PC-3 (cell line): ENCODE results near the gene USP2. TPM values are rescaled to one million over a fixed set of nuclear protein-coding genes. Genes with fewer than 3 reads are reported as not detected.

Source experiments
- ATAC-seq: fragments of 200-7000 bp; cut with Tn5 transposase; 2 replicates; pipeline ENCODE4 v1.9.1; 2020; ENCODE audit warnings: mild to moderate bottlenecking, moderate library complexity
- BruUV-seq: library from RNA; stranded (reverse); fragments of 400-500 nt; replicated peaks from 2 replicates; lab custom pipeline; 2021; lab: Mats Ljungman, UMichigan
- CTCF ChIA-PET: fragments of 300-600 bp; sonication (Branson Sonifier 250); formaldehyde crosslinking; loops from one replicate; lab custom pipeline; 2022; ENCODE audit warnings: antibody characterized with exemption; lab: Charles Lee
- POLR2A ChIA-PET: fragments of 300-600 bp; sonication (Branson Sonifier 250); formaldehyde crosslinking; loops from one replicate; lab custom pipeline; 2022; ENCODE audit warnings: antibody characterized with exemption; ENCODE audit not compliant: unreplicated experiment; lab: Charles Lee
- DNase-seq: peaks from one replicate; pipeline ENCODE4 v3.0.0-alpha.2; 2015
- H2AFZ ChIP-seq: fragments of 300-600 bp; sonication (generic); 2 replicates; pipeline ENCODE4 v1.6.0; 2016; ENCODE audit warnings: antibody characterized with exemption, low read length
- H3F3A ChIP-seq: fragments of 300-600 bp; sonication (generic); one replicate; pipeline ENCODE4 v1.6.0; 2017; ENCODE audit warnings: antibody characterized with exemption, low read length, control low read depth, mild to moderate bottlenecking; ENCODE audit not compliant: unreplicated experiment
- H3K27ac ChIP-seq: fragments of 300-600 bp; sonication (generic); 2 replicates; pipeline ENCODE4 v1.5.1; 2016; ENCODE audit warnings: mild to moderate bottlenecking, low read length
- H3K27me3 ChIP-seq: fragments of 300-600 bp; sonication (generic); 2 replicates; pipeline ENCODE4 v1.6.1; 2016; ENCODE audit warnings: low read length, mixed read lengths
- H3K36me3 ChIP-seq: fragments of 300-600 bp; sonication (generic); 2 replicates; pipeline ENCODE4 v1.6.1; 2016; ENCODE audit warnings: low read depth, mixed run types, low read length, mixed read lengths
- H3K4me1 ChIP-seq: fragments of 300-600 bp; sonication (generic); 2 replicates; pipeline ENCODE4 v1.5.1; 2016; ENCODE audit warnings: low read length; ENCODE audit not compliant: insufficient read depth
- H3K4me2 ChIP-seq: fragments of 300-600 bp; sonication (generic); 2 replicates; pipeline ENCODE4 v1.6.0; 2016; ENCODE audit warnings: low read length
- H3K4me3 ChIP-seq: fragments of 300-600 bp; sonication (generic); 2 replicates; pipeline ENCODE4 v1.5.1; 2016; ENCODE audit warnings: mild to moderate bottlenecking, low read length, mixed read lengths
- H3K79me2 ChIP-seq: fragments of 300-600 bp; sonication (generic); 2 replicates; pipeline ENCODE4 v1.6.1; 2017; ENCODE audit warnings: low read length, mixed read lengths
- H3K9ac ChIP-seq: fragments of 300-600 bp; sonication (generic); 2 replicates; pipeline ENCODE4 v1.6.0; 2016; ENCODE audit warnings: mild to moderate bottlenecking, low read length
- H3K9me2 ChIP-seq: fragments of 300-600 bp; sonication (generic); replicated peaks from 2 replicates; pipeline ENCODE4 v1.6.1; 2016; ENCODE audit warnings: mixed run types, low read length, mixed read lengths
- H3K9me3 ChIP-seq: fragments of 300-600 bp; sonication (generic); 2 replicates; pipeline ENCODE4 v1.6.1; 2016; ENCODE audit warnings: low read length, mixed read lengths
- H4K20me1 ChIP-seq: fragments of 300-600 bp; sonication (generic); 2 replicates; pipeline ENCODE4 v1.6.1; 2016; ENCODE audit warnings: low read length, mixed read lengths
- EZH2 ChIP-seq: fragments of 300-600 bp; sonication (generic); IDR thresholded peaks from one replicate; pipeline ENCODE4 v1.6.1; 2017; ENCODE audit warnings: antibody characterized with exemption, mild to moderate bottlenecking, low read length; ENCODE audit not compliant: unreplicated experiment
- EZH2phosphoT487 ChIP-seq: fragments of 300-600 bp; sonication (generic); IDR thresholded peaks from 2 replicates; pipeline ENCODE4 v1.6.1; 2018; ENCODE audit warnings: mild to moderate bottlenecking, antibody characterized with exemption, low read length, borderline replicate concordance
- intact Hi-C: fragments of 100-400 bp; cut with micrococcal nuclease; formaldehyde crosslinking; loops from 2 replicates; pipeline ENCODE4 v1.9.0; 2023
- total RNA-seq: library from RNA; depleted of rRNA; stranded (reverse); fragments of >200 nt; gene quantifications from 2 replicates; pipeline ENCODE4 v1.2.3, GENCODE V29; 2014
- TF ChIP-seq, protein P1 (sequence below): fragments of 300-600 bp; sonication (generic); conservative IDR thresholded peaks from 2 replicates; pipeline ENCODE4 v1.5.1; 2017; ENCODE audit warnings: antibody characterized with exemption, low read depth, mild to moderate bottlenecking, low read length

Gene USP2
- total RNA-seq, 1 experiment from 2014 or later = 1.8 TPM

DNA sequence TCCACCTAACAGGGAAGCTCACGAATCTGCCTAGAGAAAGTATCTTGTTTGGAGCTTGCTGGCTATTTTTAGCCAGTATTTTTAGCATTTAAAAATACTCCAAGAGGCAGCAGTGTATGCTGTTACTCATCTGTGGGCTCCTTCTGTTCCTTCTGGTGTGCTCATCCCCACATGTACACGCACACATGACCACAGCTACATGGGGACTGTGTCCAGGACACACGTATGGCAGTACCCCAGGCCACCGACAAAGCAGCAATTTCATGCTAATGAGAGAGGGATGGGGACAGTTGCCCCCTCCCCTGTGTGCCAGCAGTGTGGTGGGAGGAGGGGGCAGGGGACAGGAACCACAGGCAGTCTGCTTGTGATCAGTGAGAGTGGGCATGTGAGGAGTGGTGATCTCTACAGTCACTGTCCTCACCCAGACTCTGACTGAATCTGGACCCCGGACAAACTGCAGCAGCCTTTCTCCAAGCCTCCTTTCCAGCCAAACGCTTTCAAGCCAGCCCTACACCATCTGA is 16.4 kb downstream of the USP2 start:
- intact Hi-C loops = no loop called here
- no peak overlapping the region for H3K9ac ChIP-seq
- ATAC-seq (no peak), DNase-seq (no peak)
- H3K9me2 ChIP-seq = no peaks in the 10 kb centered on the region
- TF ChIP-seq EZH2 (no peak), EZH2phosphoT487 (no peak)
- TF ChIP-seq, protein P1, sequence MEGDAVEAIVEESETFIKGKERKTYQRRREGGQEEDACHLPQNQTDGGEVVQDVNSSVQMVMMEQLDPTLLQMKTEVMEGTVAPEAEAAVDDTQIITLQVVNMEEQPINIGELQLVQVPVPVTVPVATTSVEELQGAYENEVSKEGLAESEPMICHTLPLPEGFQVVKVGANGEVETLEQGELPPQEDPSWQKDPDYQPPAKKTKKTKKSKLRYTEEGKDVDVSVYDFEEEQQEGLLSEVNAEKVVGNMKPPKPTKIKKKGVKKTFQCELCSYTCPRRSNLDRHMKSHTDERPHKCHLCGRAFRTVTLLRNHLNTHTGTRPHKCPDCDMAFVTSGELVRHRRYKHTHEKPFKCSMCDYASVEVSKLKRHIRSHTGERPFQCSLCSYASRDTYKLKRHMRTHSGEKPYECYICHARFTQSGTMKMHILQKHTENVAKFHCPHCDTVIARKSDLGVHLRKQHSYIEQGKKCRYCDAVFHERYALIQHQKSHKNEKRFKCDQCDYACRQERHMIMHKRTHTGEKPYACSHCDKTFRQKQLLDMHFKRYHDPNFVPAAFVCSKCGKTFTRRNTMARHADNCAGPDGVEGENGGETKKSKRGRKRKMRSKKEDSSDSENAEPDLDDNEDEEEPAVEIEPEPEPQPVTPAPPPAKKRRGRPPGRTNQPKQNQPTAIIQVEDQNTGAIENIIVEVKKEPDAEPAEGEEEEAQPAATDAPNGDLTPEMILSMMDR = no peak
- H2AFZ ChIP-seq = no peak overlapping the region
- no TSS peak for BruUV-seq
- H3K4me3 ChIP-seq = no peak overlapping the region
- H3K27me3 ChIP-seq = no peaks in the 10 kb centered on the region
- ChIA-PET CTCF (interaction anchor here (1.0 kb wide), 1 partner anchor 25 kb away, joined by 5 read pairs; no protein-coding TSS in a partner anchor), POLR2A (no interaction called here)
- H3K27ac ChIP-seq = no peak overlapping the region
- peaks cover 43% of the 10 kb centered on the region for H3K4me1 ChIP-seq
- peaks cover 5% of the 10 kb centered on the region for H3F3A ChIP-seq
- no peaks in the 10 kb centered on the region for H3K79me2 ChIP-seq
- H3K36me3 ChIP-seq = no peaks in the 10 kb centered on the region
- no peaks in the 10 kb centered on the region for H4K20me1 ChIP-seq
- no peaks in the 10 kb centered on the region for H3K9me3 ChIP-seq
- H3K4me2 ChIP-seq = no peak overlapping the region

DNA sequence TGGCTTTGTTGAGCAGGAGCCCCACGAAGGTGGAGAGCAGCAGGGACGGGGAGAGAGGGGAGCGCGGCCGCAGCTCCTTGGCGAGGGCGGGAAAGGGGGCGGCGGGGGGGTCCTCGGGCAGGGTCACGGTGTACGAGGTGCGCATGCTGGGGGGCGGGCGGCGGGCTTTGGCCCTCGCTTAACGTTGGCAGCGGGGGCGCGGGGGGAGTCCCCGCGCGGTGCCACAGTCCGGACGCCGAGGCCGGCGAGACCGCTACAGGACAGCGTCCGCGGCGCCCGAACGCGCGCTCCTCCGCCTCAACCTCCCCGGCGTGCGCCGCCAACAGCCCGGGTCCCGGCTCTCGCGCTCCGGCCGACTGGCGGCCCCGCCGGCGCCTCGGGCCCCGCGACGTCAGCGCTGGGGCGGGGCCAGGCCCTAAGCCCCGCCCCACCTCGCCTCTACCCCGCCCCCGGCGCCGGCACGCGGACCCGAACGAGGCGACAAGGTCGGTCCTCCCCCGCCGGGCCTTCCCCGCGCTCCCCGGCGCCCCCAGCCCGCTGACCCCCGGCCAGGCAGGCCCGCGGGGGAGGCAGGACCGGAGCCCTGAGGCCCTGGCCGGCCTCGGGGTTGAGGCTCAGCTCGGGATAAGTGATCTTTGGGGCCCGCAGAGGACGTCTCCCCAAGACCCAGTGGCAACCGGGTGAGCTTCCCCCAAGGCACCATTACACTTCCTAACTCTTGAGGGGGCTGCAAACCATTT is 17.5 kb downstream of the USP2 start:
- Histone ChIP-seq H4K20me1 (no peaks in the 10 kb centered on the region), H2AFZ (no peak overlapping the region), H3K79me2 (no peaks in the 10 kb centered on the region), H3K9me3 (no peaks in the 10 kb centered on the region), H3F3A (peaks cover 5% of the 10 kb centered on the region), H3K36me3 (no peaks in the 10 kb centered on the region), H3K27me3 (no peaks in the 10 kb centered on the region), H3K4me2 (peak overlapping the region; percentile 12; the same call in 1 of the 2 replicates), H3K27ac (no peak overlapping the region), H3K9me2 (no peaks in the 10 kb centered on the region), H3K4me3 (no peak overlapping the region), H3K4me1 (peaks cover 48% of the 10 kb centered on the region), H3K9ac (no peak overlapping the region)
- no TSS peak for BruUV-seq
- POLR2A ChIA-PET = no interaction called here
- intact Hi-C loops = no loop called here
- CTCF ChIA-PET = no interaction called here
- TF ChIP-seq, protein P1 = no peak
- no peak for TF ChIP-seq EZH2phosphoT487
- no peak for TF ChIP-seq EZH2
- ATAC-seq = no peak
- peak; percentile 49 for DNase-seq
